CD14-positive monocyte (primary cell): Measurements from ENCODE around the gene SPAST. TPM values are rescaled to one million over a fixed set of nuclear protein-coding genes. Genes with fewer than 3 reads are reported as not detected.
"Not testable (repeated sequence)": the region's sequence is repeated elsewhere in the genome, so short reads cannot be mapped to it uniquely, and the experiment has no call there.

Source experiments
- DNase-seq, 3 donors: peaks; one replicate each; pipeline ENCODE4 v3.0.0-alpha.2; 2011 to 2022
- H2AFZ ChIP-seq: 2 replicates; pipeline ENCODE4 v1.6.0; 2012; ENCODE audit warnings: mild to moderate bottlenecking, low read depth, low read length, inconsistent platforms; ENCODE audit not compliant: insufficient read depth, poor library complexity, severe bottlenecking
- H3K27ac ChIP-seq, 2 donors: 1 replicate in 1 of 2; 2 replicates in 1 of 2; pipeline ENCODE4 v1.5.1; 2012 to 2013; ENCODE audit warnings: low read length in 2 of 2, control low read depth in 1 of 2, inconsistent platforms in 1 of 2, low read depth in 1 of 2, mild to moderate bottlenecking in 1 of 2
- H3K27me3 ChIP-seq, 2 donors: one replicate each; pipeline versions ENCODE4 v1.6.0 to v1.6.1; 2011 to 2013; ENCODE audit warnings: low read length in 2 of 2; ENCODE audit not compliant: control insufficient read depth in 2 of 2, insufficient read depth in 2 of 2
- H3K36me3 ChIP-seq, 2 donors: replicated peaks in 1 of 2; 1 replicate in 1 of 2; 2 replicates in 1 of 2; pipeline versions ENCODE4 v1.5.1 to v1.6.1; 2012 to 2013; ENCODE audit warnings: low read length in 2 of 2, control low read depth in 1 of 2, inconsistent platforms in 1 of 2, mild to moderate bottlenecking in 1 of 2; ENCODE audit not compliant: insufficient read depth in 2 of 2, control insufficient read depth in 1 of 2
- H3K4me1 ChIP-seq, 2 donors: 1 replicate in 1 of 2; 2 replicates in 1 of 2; pipeline versions ENCODE4 v1.5.1 to v1.6.1; 2012 to 2013; ENCODE audit warnings: low read length in 2 of 2, control low read depth in 1 of 2, inconsistent platforms in 1 of 2, mild to moderate bottlenecking in 1 of 2, moderate library complexity in 1 of 2; ENCODE audit not compliant: insufficient read depth in 2 of 2, control insufficient read depth in 1 of 2
- H3K4me2 ChIP-seq: replicated peaks from 2 replicates; pipeline ENCODE3; 2012; ENCODE audit warnings: low read length, moderate library complexity, mild to moderate bottlenecking; ENCODE audit not compliant: poor library complexity, severe bottlenecking; ENCODE audit errors: extremely low read depth
- H3K4me3 ChIP-seq, 3 experiments: fragments of 200-600 bp in 1 of 3; sonication (generic) in 1 of 3; replicated peaks in 1 of 3; 1 replicate in 2 of 3; 2 replicates in 1 of 3; pipeline ENCODE4 v1.5.1; 2011 to 2013; ENCODE audit warnings: low read length in 3 of 3, mild to moderate bottlenecking in 3 of 3, control low read depth in 2 of 3, low read depth in 2 of 3, inconsistent platforms in 1 of 3, moderate library complexity in 1 of 3
- H3K79me2 ChIP-seq: 2 replicates; pipeline ENCODE4 v1.6.0; 2012; ENCODE audit warnings: mild to moderate bottlenecking, control low read depth, inconsistent platforms, low read length, moderate library complexity; ENCODE audit not compliant: insufficient read depth
- H3K9ac ChIP-seq: 2 replicates; pipeline ENCODE4 v1.6.0; 2017; ENCODE audit warnings: low read length, mild to moderate bottlenecking; ENCODE audit not compliant: insufficient read depth, poor library complexity, severe bottlenecking
- H3K9me3 ChIP-seq, 2 donors: replicated peaks in 1 of 2; 1 replicate in 1 of 2; 2 replicates in 1 of 2; pipeline versions ENCODE4 v1.5.1 to v1.6.1; 2012 to 2013; ENCODE audit warnings: low read length in 2 of 2, control low read depth in 1 of 2; ENCODE audit not compliant: control insufficient read depth in 1 of 2, insufficient read depth in 1 of 2
- H4K20me1 ChIP-seq: 2 replicates; pipeline ENCODE4 v1.6.0; 2012; ENCODE audit warnings: mild to moderate bottlenecking, low read length, control low read depth, moderate library complexity; ENCODE audit not compliant: insufficient read depth
- H3K27ac Mint-ChIP-seq, 7 donors: one replicate each; pipeline ENCODE4 v1.8.0; 2020; ENCODE audit warnings: mild to moderate bottlenecking in 7 of 7, mixed read lengths in 7 of 7, moderate library complexity in 6 of 7, inconsistent platforms in 2 of 7
- H3K27me3 Mint-ChIP-seq, 3 donors: one replicate each; pipeline ENCODE4 v1.8.0; 2021 to 2022; ENCODE audit warnings: low read depth in 3 of 3, mild to moderate bottlenecking in 3 of 3, mixed read lengths in 3 of 3, moderate library complexity in 3 of 3, inconsistent platforms in 1 of 3
- H3K36me3 Mint-ChIP-seq, 2 donors: one replicate each; pipeline ENCODE4 v1.8.0; 2020; ENCODE audit warnings: mixed read lengths in 2 of 2, inconsistent platforms in 1 of 2, mild to moderate bottlenecking in 1 of 2
- H3K4me1 Mint-ChIP-seq: one replicate; pipeline ENCODE4 v1.8.0; 2020; ENCODE audit warnings: mild to moderate bottlenecking, mixed read lengths
- H3K4me3 Mint-ChIP-seq, 2 donors: one replicate each; pipeline ENCODE4 v1.8.0; 2020; ENCODE audit warnings: mild to moderate bottlenecking in 2 of 2, mixed read lengths in 2 of 2, moderate library complexity in 1 of 2
- H3K9me3 Mint-ChIP-seq, 7 donors: one replicate each; pipeline ENCODE4 v1.8.0; 2020 to 2022; ENCODE audit warnings: mixed read lengths in 7 of 7, mild to moderate bottlenecking in 6 of 7, moderate library complexity in 6 of 7, inconsistent platforms in 2 of 7
- WGBS: methylation state at CpG from one replicate; pipeline ENCODE4 v1.1.5; 2013; ENCODE audit warnings: missing lambda C conversion rate; ENCODE audit not compliant: insufficient coverage; 5-methylcytosine and 5-hydroxymethylcytosine counted together
- intact Hi-C, 2 donors: fragments of 100-400 bp; cut with micrococcal nuclease; formaldehyde crosslinking; loops; one replicate each; pipeline versions ENCODE4 v1.15.0 to v1.15.1; 2023
- polyA plus RNA-seq, 3 donors: library from polyadenylated mRNA; depleted of rRNA in 1 of 3; unstranded in 2 of 3; stranded (reverse) in 1 of 3; fragments of 300-500 nt in 2 of 3; fragments of >200 nt in 1 of 3; fragmentation: Illumina TruSeq in 2 of 3; gene quantifications; 1 replicate in 2 of 3; 2 replicates in 1 of 3; pipeline ENCODE4 v1.2.3, GENCODE V29; 2012 to 2021
- TF ChIP-seq, protein P1 (sequence below): fragments of 200-600 bp; IDR thresholded peaks from one replicate; pipeline ENCODE4 v1.8.0; 2022; ENCODE audit warnings: antibody characterized with exemption, mild to moderate bottlenecking

Gene SPAST
- polyA plus RNA-seq, 3 donors = 10.4 to 17.4 (median 14.0) TPM

GRCh38 chr2:32051836-32052439 is 11.4 kb upstream of the SPAST start:
- Mint-ChIP-seq H3K27ac (no peak overlapping the region), H3K9me3 (no peaks in the 10 kb centered on the region), H3K36me3 (no peaks in the 10 kb centered on the region), H3K4me1 (no peaks in the 10 kb centered on the region), H3K27me3 (peaks cover 0 to 2% (median 1%) of the 10 kb centered on the region in 3 donors), H3K4me3 (no peak overlapping the region)
- TF ChIP-seq, protein P1, sequence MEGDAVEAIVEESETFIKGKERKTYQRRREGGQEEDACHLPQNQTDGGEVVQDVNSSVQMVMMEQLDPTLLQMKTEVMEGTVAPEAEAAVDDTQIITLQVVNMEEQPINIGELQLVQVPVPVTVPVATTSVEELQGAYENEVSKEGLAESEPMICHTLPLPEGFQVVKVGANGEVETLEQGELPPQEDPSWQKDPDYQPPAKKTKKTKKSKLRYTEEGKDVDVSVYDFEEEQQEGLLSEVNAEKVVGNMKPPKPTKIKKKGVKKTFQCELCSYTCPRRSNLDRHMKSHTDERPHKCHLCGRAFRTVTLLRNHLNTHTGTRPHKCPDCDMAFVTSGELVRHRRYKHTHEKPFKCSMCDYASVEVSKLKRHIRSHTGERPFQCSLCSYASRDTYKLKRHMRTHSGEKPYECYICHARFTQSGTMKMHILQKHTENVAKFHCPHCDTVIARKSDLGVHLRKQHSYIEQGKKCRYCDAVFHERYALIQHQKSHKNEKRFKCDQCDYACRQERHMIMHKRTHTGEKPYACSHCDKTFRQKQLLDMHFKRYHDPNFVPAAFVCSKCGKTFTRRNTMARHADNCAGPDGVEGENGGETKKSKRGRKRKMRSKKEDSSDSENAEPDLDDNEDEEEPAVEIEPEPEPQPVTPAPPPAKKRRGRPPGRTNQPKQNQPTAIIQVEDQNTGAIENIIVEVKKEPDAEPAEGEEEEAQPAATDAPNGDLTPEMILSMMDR = no peak
- no peak overlapping the region for H2AFZ ChIP-seq
- H3K4me2 ChIP-seq = no peak overlapping the region
- 98% methylated on average over 5 of the region's 11 CpGs for WGBS
- H3K27me3 ChIP-seq = no peaks in the 10 kb centered on the region
- no peaks in the 10 kb centered on the region for H3K36me3 ChIP-seq
- no peaks in the 10 kb centered on the region for H3K9me3 ChIP-seq
- H3K4me1 ChIP-seq = no peaks in the 10 kb centered on the region
- no peaks in the 10 kb centered on the region for H4K20me1 ChIP-seq
- no peak for DNase-seq
- H3K4me3 ChIP-seq = no peak overlapping the region
- intact Hi-C loops = no loop called here
- no peak overlapping the region for H3K9ac ChIP-seq
- H3K79me2 ChIP-seq = no peaks in the 10 kb centered on the region
- no peak overlapping the region for H3K27ac ChIP-seq

DNA sequence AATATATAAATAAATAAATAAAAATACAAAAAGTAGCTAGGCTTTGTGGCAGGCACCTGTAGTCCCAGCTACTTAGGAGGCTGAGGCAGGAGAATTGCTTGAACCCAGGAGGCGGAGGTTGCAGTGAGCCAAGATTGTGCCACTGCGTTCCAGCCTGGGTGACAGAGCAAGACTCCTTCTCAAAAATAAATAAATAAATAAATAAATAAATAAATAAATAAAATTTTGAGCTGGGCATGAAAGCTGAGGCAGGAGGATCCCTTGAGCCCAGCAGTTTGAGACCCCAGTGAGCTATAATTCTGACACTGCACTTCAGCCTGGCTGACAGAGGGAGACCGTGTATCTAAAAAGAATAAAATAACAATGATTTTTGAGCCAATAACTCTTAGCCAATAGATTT is 8.8 kb upstream of the SPAST start:
- H3K4me2 ChIP-seq, H3K36me3 Mint-ChIP-seq, DNase-seq, H2AFZ ChIP-seq, H3K4me1 ChIP-seq, H3K27me3 Mint-ChIP-seq, H3K9ac ChIP-seq, H3K79me2 ChIP-seq, H4K20me1 ChIP-seq, H3K27me3 ChIP-seq, H3K27ac Mint-ChIP-seq, H3K4me1 Mint-ChIP-seq, H3K36me3 ChIP-seq, H3K9me3 Mint-ChIP-seq, intact Hi-C loops, H3K9me3 ChIP-seq, H3K27ac ChIP-seq, H3K4me3 ChIP-seq, H3K4me3 Mint-ChIP-seq: not testable (repeated sequence)
- no CpG with 5 or more reads among the region's 3 CpGs for WGBS
